PC-9 (cell line): ENCODE results near the gene EP400. TPM values are rescaled to one million over a fixed set of nuclear protein-coding genes. Genes with fewer than 3 reads are reported as not detected.

ENCODE experiments used
- BruUV-seq: library from RNA; stranded (reverse); fragments of 400-500 nt; replicated peaks from 2 replicates; lab custom pipeline; 2021; lab: Mats Ljungman, UMichigan
- CTCF ChIA-PET: fragments of 300-600 bp; sonication (Branson Sonifier 250); formaldehyde crosslinking; loops from one replicate; lab custom pipeline; 2022; ENCODE audit warnings: antibody characterized with exemption; lab: Charles Lee
- POLR2A ChIA-PET: fragments of 300-600 bp; sonication (Branson Sonifier 250); formaldehyde crosslinking; loops from one replicate; lab custom pipeline; 2022; ENCODE audit warnings: antibody characterized with exemption; ENCODE audit not compliant: unreplicated experiment; lab: Charles Lee
- DNase-seq, 2 experiments: peaks; one replicate each; pipeline versions ENCODE4 v3.0.0 to v3.0.0-alpha.2; 2015 to 2022; ENCODE audit warnings: mixed read lengths in 1 of 2
- H2AFZ ChIP-seq: fragments of 200-600 bp; sonication (generic); 2 replicates; pipeline ENCODE4 v1.8.1; 2017; ENCODE audit warnings: antibody characterized with exemption
- H3F3A ChIP-seq: fragments of 200-600 bp; sonication (generic); 2 replicates; pipeline ENCODE4 v1.8.1; 2017; ENCODE audit warnings: antibody characterized with exemption, mild to moderate bottlenecking, low read depth; ENCODE audit not compliant: insufficient read depth
- H3K27ac ChIP-seq: fragments of 200-600 bp; sonication (generic); 2 replicates; pipeline ENCODE4 v1.6.1; 2016; ENCODE audit warnings: mixed run types
- H3K27me3 ChIP-seq: fragments of 200-600 bp; sonication (generic); 2 replicates; pipeline ENCODE4 v1.6.1; 2016; ENCODE audit warnings: low read depth, mixed run types; ENCODE audit not compliant: insufficient read depth
- H3K36me3 ChIP-seq: fragments of 200-600 bp; sonication (generic); 2 replicates; pipeline ENCODE4 v1.6.1; 2016; ENCODE audit warnings: low read depth, mixed run types
- H3K4me1 ChIP-seq: fragments of 200-600 bp; sonication (generic); replicated peaks from 2 replicates; pipeline ENCODE4 v1.6.1; 2016; ENCODE audit warnings: mixed run types; ENCODE audit not compliant: insufficient read depth
- H3K4me2 ChIP-seq: fragments of 200-600 bp; sonication (generic); 2 replicates; pipeline ENCODE4 v1.6.1; 2017; ENCODE audit warnings: mixed run types
- H3K4me3 ChIP-seq: fragments of 200-600 bp; sonication (generic); 2 replicates; pipeline ENCODE4 v1.6.1; 2016; ENCODE audit warnings: mixed run types
- H3K79me2 ChIP-seq: fragments of 200-600 bp; sonication (generic); 2 replicates; pipeline ENCODE4 v1.6.1; 2017; ENCODE audit warnings: low read depth, mixed run types
- H3K9me2 ChIP-seq: fragments of 200-600 bp; sonication (generic); 2 replicates; pipeline ENCODE4 v1.8.1; 2017; ENCODE audit warnings: mild to moderate bottlenecking; ENCODE audit not compliant: insufficient read depth
- H3K9me3 ChIP-seq: fragments of 200-600 bp; sonication (generic); 2 replicates; pipeline ENCODE4 v1.8.1; 2016; ENCODE audit warnings: low read depth; ENCODE audit not compliant: insufficient read depth
- H4K20me1 ChIP-seq: fragments of 200-600 bp; sonication (generic); 2 replicates; pipeline ENCODE4 v1.8.1; 2017; ENCODE audit not compliant: insufficient read depth
- EZH2 ChIP-seq: fragments of 200-600 bp; sonication (generic); IDR thresholded peaks from 2 replicates; pipeline ENCODE4 v1.8.0; 2017; ENCODE audit warnings: antibody characterized with exemption, low read depth
- intact Hi-C: fragments of 100-400 bp; cut with micrococcal nuclease; formaldehyde crosslinking; loops from one replicate; pipeline ENCODE4 v1.10.0; 2022; ENCODE audit not compliant: unreplicated experiment
- total RNA-seq: library from RNA; stranded (reverse); gene quantifications from 2 replicates; pipeline ENCODE4 v1.2.3, GENCODE V29; 2021
- TF ChIP-seq, protein P1 (sequence below): fragments of 200-600 bp; sonication (generic); conservative IDR thresholded peaks from 2 replicates; pipeline ENCODE4 v1.6.1; 2017; ENCODE audit warnings: mixed run types, antibody characterized with exemption, mild to moderate bottlenecking, moderate library complexity

Gene EP400
- total RNA-seq, 1 experiment from 2014 or later = 50.3 TPM

GRCh38 chr12:132103542-132104308 lies 154.0 kb downstream of the EP400 start:
- CTCF ChIA-PET = no interaction called here
- Histone ChIP-seq H3K4me3 (no peak overlapping the region), H4K20me1 (peaks cover 12% of the 10 kb centered on the region; the same call in 1 of the 2 replicates), H3K9me2 (no peaks in the 10 kb centered on the region), H2AFZ (no peak overlapping the region), H3K27me3 (no peaks in the 10 kb centered on the region), H3K79me2 (no peaks in the 10 kb centered on the region), H3F3A (no peaks in the 10 kb centered on the region), H3K4me1 (no peaks in the 10 kb centered on the region), H3K4me2 (no peak overlapping the region), H3K36me3 (0 out of 2 replicates have a peak, but pooled peaks cover 6% of the 10 kb centered on the region), H3K9me3 (no peaks in the 10 kb centered on the region), H3K27ac (no peak overlapping the region)
- BruUV-seq = no TSS peak
- POLR2A ChIA-PET = no interaction called here
- DNase-seq = no peak
- TF ChIP-seq, protein P1, sequence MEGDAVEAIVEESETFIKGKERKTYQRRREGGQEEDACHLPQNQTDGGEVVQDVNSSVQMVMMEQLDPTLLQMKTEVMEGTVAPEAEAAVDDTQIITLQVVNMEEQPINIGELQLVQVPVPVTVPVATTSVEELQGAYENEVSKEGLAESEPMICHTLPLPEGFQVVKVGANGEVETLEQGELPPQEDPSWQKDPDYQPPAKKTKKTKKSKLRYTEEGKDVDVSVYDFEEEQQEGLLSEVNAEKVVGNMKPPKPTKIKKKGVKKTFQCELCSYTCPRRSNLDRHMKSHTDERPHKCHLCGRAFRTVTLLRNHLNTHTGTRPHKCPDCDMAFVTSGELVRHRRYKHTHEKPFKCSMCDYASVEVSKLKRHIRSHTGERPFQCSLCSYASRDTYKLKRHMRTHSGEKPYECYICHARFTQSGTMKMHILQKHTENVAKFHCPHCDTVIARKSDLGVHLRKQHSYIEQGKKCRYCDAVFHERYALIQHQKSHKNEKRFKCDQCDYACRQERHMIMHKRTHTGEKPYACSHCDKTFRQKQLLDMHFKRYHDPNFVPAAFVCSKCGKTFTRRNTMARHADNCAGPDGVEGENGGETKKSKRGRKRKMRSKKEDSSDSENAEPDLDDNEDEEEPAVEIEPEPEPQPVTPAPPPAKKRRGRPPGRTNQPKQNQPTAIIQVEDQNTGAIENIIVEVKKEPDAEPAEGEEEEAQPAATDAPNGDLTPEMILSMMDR = no peak
- no peak for TF ChIP-seq EZH2
- intact Hi-C loops = no loop called here

DNA sequence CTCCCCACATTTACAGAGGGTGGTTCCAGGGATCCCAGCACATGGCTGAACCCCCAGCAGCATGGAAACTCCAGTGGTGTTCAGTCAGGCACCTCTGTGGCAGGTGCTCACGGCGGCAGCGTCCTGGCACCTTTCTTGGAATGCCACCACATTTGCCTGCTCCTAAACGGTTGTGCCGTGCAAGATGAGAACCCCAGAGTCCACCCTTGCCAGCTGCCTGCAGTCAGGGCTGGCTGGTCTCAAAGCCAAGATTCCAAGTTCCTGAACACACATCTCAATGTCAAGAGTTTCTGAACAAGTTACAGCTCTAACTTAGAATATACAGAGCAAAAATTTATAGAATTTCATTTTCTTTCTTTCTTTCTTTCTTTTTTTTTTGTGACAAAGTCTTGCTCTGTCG lies 155.7 kb downstream of the EP400 start:
- intact Hi-C loops = no loop called here
- BruUV-seq = no TSS peak
- ChIA-PET POLR2A (no interaction called here), CTCF (no interaction called here)
- Histone ChIP-seq H3K79me2 (no peaks in the 10 kb centered on the region), H3K9me3 (no peaks in the 10 kb centered on the region), H3K27me3 (no peaks in the 10 kb centered on the region), H3K36me3 (0 out of 2 replicates have a peak, but pooled peaks cover 6% of the 10 kb centered on the region), H3K9me2 (no peaks in the 10 kb centered on the region), H3K4me1 (no peaks in the 10 kb centered on the region), H4K20me1 (peaks cover 12% of the 10 kb centered on the region; the same call in 1 of the 2 replicates), H3K4me3 (no peak overlapping the region), H3K4me2 (no peak overlapping the region), H2AFZ (no peak overlapping the region), H3K27ac (no peak overlapping the region), H3F3A (no peaks in the 10 kb centered on the region)
- no peak for DNase-seq
- TF ChIP-seq, protein P1 = no peak
- no peak for TF ChIP-seq EZH2

- Histone ChIP-seq H3K27ac (no peak overlapping the region), H4K20me1 (peaks cover 9% of the 10 kb centered on the region; the same call in 1 of the 2 replicates), H3K27me3 (no peaks in the 10 kb centered on the region), H3K79me2 (no peaks in the 10 kb centered on the region), H3F3A (no peaks in the 10 kb centered on the region), H3K4me2 (no peak overlapping the region), H2AFZ (no peak overlapping the region), H3K4me3 (no peak overlapping the region), H3K9me2 (no peaks in the 10 kb centered on the region), H3K4me1 (no peaks in the 10 kb centered on the region), H3K36me3 (0 out of 2 replicates have a peak, but pooled peaks cover 6% of the 10 kb centered on the region), H3K9me3 (no peaks in the 10 kb centered on the region)
- no peak for TF ChIP-seq EZH2
- TF ChIP-seq, protein P1 = no peak
- CTCF ChIA-PET = no interaction called here
- no TSS peak for BruUV-seq
- POLR2A ChIA-PET = no interaction called here
- DNase-seq = no peak
- intact Hi-C loops = no loop called here
Observed at GRCh38 chr12:132106921-132107320, 157.2 kb downstream of the EP400 start.
